WTC11 (cell line): ENCODE data around the gene ANKRD22. TPM values are rescaled to one million over a fixed set of nuclear protein-coding genes. Genes with fewer than 3 reads are reported as not detected.

ENCODE experiments used
- ATAC-seq: fragments of 200-7000 bp; cut with Tn5 transposase; 2 replicates; pipeline ENCODE4 v1.10.0; 2021; ENCODE audit warnings: mild to moderate bottlenecking, moderate library complexity
- CTCF ChIA-PET: fragments of 300-600 bp; sonication (Branson Sonifier 250); formaldehyde crosslinking; loops from one replicate; lab custom pipeline; 2021; ENCODE audit warnings: antibody characterized with exemption; lab: Charles Lee
- POLR2A ChIA-PET: fragments of 350-600 bp; sonication (Branson Sonifier 250); formaldehyde crosslinking; loops from one replicate; lab custom pipeline; 2021; ENCODE audit warnings: antibody characterized with exemption; lab: Charles Lee
- DNase-seq: peaks from one replicate; pipeline ENCODE4 v3.0.0; 2021; ENCODE audit warnings: low spot score
- H3K27ac Mint-ChIP-seq: 2 replicates; pipeline ENCODE4 v1.8.0; 2021; ENCODE audit warnings: mixed read lengths
- H3K27me3 Mint-ChIP-seq: 2 replicates; pipeline ENCODE4 v1.8.0; 2021; ENCODE audit warnings: low read depth, mild to moderate bottlenecking, moderate library complexity, mixed read lengths
- H3K36me3 Mint-ChIP-seq: 2 replicates; pipeline ENCODE4 v1.8.0; 2021; ENCODE audit warnings: mixed read lengths
- H3K4me1 Mint-ChIP-seq: 2 replicates; pipeline ENCODE4 v1.8.0; 2022; ENCODE audit warnings: mixed read lengths
- H3K4me3 Mint-ChIP-seq: 2 replicates; pipeline ENCODE4 v1.8.0; 2021; ENCODE audit warnings: mild to moderate bottlenecking, moderate library complexity, mixed read lengths
- H3K9me3 Mint-ChIP-seq: 2 replicates; pipeline ENCODE4 v1.8.0; 2021; ENCODE audit warnings: mixed read lengths
- ESRRA ChIP-seq: sonication (generic); formaldehyde crosslinking; IDR thresholded peaks from 2 replicates; pipeline ENCODE4 v1.8.1; 2022; ENCODE audit warnings: mild to moderate bottlenecking, missing genetic modification reagents, borderline replicate concordance
- FOXJ3 ChIP-seq: sonication (generic); formaldehyde crosslinking; IDR thresholded peaks from 2 replicates; pipeline ENCODE4 v1.9.0; 2021; ENCODE audit warnings: missing genetic modification reagents, mild to moderate bottlenecking, borderline replicate concordance
- JAZF1 ChIP-seq: fragments of 250-450 bp; sonication (Bioruptor Pico); IDR thresholded peaks from 2 replicates; pipeline ENCODE4 v1.9.0; 2021; ENCODE audit warnings: moderate library complexity, mild to moderate bottlenecking, inconsistent platforms
- KAT7 ChIP-seq: sonication (generic); formaldehyde crosslinking; IDR thresholded peaks from 2 replicates; pipeline ENCODE4 v1.8.1; 2023; ENCODE audit warnings: missing genetic modification reagents, mild to moderate bottlenecking, borderline replicate concordance
- MXD4 ChIP-seq: fragments of 250-450 bp; sonication (Bioruptor Pico); IDR thresholded peaks from 2 replicates; pipeline ENCODE4 v1.8.0; 2021; ENCODE audit warnings: mild to moderate bottlenecking, moderate library complexity, borderline replicate concordance
- PRRX2 ChIP-seq: fragments of 250-450 bp; sonication (Bioruptor Pico); IDR thresholded peaks from 2 replicates; pipeline ENCODE4 v1.8.0; 2021; ENCODE audit warnings: mild to moderate bottlenecking
- TP53 ChIP-seq: sonication (generic); formaldehyde crosslinking; IDR thresholded peaks from 2 replicates; pipeline ENCODE4 v1.8.1; 2023; ENCODE audit warnings: mild to moderate bottlenecking, missing genetic modification reagents
- ZNF219 ChIP-seq: sonication (generic); formaldehyde crosslinking; IDR thresholded peaks from 2 replicates; pipeline ENCODE4 v1.8.0; 2023; ENCODE audit warnings: missing genetic modification reagents, mild to moderate bottlenecking, borderline replicate concordance
- ZNF317 ChIP-seq: sonication (generic); formaldehyde crosslinking; IDR thresholded peaks from 2 replicates; pipeline ENCODE4 v1.8.1; 2023; ENCODE audit warnings: low read depth, mild to moderate bottlenecking, moderate library complexity, missing genetic modification reagents, borderline replicate concordance
- ZNF396 ChIP-seq: fragments of 250-450 bp; sonication (Bioruptor Pico); IDR thresholded peaks from 2 replicates; pipeline ENCODE4 v1.8.0; 2021; ENCODE audit warnings: mild to moderate bottlenecking, moderate library complexity, borderline replicate concordance
- total RNA-seq: library from RNA; stranded (reverse); gene quantifications from 3 replicates; pipeline ENCODE4 v1.2.3, GENCODE V29; 2021
- TF ChIP-seq, protein P1 (sequence below): sonication (generic); formaldehyde crosslinking; IDR thresholded peaks from 2 replicates; pipeline ENCODE4 v1.8.1; 2023; ENCODE audit warnings: mild to moderate bottlenecking, missing genetic modification reagents, moderate library complexity
- TF ChIP-seq, protein P2 (sequence below): fragments of 250-450 bp; sonication (Bioruptor Pico); IDR thresholded peaks from 2 replicates; pipeline ENCODE4 v1.9.0; 2021; ENCODE audit warnings: mild to moderate bottlenecking, borderline replicate concordance
- TF ChIP-seq, protein P3 (sequence below): sonication (generic); formaldehyde crosslinking; conservative IDR thresholded peaks from 2 replicates; pipeline ENCODE4 v1.8.1; 2023; ENCODE audit warnings: mild to moderate bottlenecking, low read depth, missing genetic modification reagents, moderate library complexity
- TF ChIP-seq, protein P4 (sequence below): fragments of 250-450 bp; sonication (Bioruptor Pico); IDR thresholded peaks from 2 replicates; pipeline ENCODE4 v1.9.0; 2021; ENCODE audit warnings: moderate library complexity, mild to moderate bottlenecking, inconsistent platforms, borderline replicate concordance

Gene ANKRD22
- total RNA-seq, 1 experiment from 2014 or later, result not detected

DNA sequence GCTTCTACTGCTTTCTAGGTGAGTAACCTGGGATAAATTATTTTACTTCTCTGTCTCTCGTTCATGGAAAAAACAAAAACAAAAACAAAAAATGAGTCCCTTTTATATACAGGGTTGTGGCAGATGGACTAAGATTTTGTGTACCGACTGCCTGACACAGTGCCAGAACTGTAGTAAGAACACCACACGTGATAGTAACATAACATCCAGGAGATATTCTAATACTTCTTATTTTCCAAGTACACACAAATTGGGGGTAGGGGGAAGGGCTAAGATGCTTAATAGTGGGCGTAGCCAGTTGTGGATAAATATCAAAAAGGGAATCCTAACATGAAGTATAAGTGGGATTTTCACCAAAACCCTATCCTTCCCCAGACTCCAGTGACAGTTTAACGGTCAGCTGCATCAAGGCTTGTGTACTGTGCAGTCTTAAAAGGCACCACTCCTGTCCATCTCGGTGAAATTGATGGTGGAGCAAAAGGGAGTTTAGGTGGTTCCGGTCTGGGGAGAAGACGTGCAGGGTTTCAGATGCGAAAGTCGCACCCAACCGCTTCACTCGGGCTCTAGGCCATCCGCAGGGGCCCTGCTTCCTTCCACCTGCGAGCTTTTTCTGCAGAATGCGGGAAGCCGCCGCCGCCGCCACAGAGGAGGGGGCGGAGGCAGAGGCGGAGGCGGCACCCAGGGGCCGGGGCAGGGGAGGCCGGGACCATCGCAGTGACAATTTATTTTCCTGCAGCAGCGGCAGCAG lies 28.1 kb upstream of the ANKRD22 start, which contains the start of gene STAMBPL1 (continued):
- TF ChIP-seq TP53 (CRISPR knock-in tag) (no peak), JAZF1 (no peak), ESRRA (CRISPR knock-in tag) (no peak), ZNF396 (CRISPR knock-in tag) (no peak)
- TF ChIP-seq, protein P1, sequence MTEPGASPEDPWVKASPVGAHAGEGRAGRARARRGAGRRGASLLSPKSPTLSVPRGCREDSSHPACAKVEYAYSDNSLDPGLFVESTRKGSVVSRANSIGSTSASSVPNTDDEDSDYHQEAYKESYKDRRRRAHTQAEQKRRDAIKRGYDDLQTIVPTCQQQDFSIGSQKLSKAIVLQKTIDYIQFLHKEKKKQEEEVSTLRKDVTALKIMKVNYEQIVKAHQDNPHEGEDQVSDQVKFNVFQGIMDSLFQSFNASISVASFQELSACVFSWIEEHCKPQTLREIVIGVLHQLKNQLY (CRISPR knock-in tag), result no peak
- TF ChIP-seq, protein P2, sequence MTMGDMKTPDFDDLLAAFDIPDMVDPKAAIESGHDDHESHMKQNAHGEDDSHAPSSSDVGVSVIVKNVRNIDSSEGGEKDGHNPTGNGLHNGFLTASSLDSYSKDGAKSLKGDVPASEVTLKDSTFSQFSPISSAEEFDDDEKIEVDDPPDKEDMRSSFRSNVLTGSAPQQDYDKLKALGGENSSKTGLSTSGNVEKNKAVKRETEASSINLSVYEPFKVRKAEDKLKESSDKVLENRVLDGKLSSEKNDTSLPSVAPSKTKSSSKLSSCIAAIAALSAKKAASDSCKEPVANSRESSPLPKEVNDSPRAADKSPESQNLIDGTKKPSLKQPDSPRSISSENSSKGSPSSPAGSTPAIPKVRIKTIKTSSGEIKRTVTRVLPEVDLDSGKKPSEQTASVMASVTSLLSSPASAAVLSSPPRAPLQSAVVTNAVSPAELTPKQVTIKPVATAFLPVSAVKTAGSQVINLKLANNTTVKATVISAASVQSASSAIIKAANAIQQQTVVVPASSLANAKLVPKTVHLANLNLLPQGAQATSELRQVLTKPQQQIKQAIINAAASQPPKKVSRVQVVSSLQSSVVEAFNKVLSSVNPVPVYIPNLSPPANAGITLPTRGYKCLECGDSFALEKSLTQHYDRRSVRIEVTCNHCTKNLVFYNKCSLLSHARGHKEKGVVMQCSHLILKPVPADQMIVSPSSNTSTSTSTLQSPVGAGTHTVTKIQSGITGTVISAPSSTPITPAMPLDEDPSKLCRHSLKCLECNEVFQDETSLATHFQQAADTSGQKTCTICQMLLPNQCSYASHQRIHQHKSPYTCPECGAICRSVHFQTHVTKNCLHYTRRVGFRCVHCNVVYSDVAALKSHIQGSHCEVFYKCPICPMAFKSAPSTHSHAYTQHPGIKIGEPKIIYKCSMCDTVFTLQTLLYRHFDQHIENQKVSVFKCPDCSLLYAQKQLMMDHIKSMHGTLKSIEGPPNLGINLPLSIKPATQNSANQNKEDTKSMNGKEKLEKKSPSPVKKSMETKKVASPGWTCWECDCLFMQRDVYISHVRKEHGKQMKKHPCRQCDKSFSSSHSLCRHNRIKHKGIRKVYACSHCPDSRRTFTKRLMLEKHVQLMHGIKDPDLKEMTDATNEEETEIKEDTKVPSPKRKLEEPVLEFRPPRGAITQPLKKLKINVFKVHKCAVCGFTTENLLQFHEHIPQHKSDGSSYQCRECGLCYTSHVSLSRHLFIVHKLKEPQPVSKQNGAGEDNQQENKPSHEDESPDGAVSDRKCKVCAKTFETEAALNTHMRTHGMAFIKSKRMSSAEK (CRISPR knock-in tag), result no peak

DNA sequence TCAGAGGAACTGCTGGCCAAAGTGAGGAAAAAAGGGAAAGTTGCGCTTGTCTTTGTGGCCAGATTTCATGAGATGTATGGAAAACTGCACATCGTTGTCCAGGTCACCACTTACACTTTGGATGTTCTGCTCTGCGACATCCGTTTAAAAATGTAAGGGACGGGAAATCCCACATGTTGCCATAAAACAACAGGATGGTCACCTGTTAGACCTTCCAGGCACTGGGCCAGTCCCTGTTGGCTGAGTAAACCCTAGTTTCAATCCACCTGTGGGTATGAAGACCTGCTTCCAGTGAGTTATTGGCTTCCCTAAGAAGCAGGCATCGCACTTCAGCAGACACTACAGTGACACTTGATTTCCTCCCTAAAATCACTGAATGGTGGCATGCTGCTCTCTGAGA lies 25.7 kb upstream of the ANKRD22 start:
- H3K4me3 Mint-ChIP-seq, result no peak overlapping the region
- H3K4me1 Mint-ChIP-seq, result peaks cover 36% of the 10 kb centered on the region
- H3K27ac Mint-ChIP-seq, result no peak overlapping the region
- TF ChIP-seq ZNF219 (CRISPR knock-in tag) (no peak), JAZF1 (no peak), FOXJ3 (CRISPR knock-in tag) (no peak), ZNF317 (no peak), MXD4 (CRISPR knock-in tag) (no peak), TP53 (CRISPR knock-in tag) (no peak), PRRX2 (no peak), KAT7 (CRISPR knock-in tag) (no peak)
- TF ChIP-seq, protein P3, sequence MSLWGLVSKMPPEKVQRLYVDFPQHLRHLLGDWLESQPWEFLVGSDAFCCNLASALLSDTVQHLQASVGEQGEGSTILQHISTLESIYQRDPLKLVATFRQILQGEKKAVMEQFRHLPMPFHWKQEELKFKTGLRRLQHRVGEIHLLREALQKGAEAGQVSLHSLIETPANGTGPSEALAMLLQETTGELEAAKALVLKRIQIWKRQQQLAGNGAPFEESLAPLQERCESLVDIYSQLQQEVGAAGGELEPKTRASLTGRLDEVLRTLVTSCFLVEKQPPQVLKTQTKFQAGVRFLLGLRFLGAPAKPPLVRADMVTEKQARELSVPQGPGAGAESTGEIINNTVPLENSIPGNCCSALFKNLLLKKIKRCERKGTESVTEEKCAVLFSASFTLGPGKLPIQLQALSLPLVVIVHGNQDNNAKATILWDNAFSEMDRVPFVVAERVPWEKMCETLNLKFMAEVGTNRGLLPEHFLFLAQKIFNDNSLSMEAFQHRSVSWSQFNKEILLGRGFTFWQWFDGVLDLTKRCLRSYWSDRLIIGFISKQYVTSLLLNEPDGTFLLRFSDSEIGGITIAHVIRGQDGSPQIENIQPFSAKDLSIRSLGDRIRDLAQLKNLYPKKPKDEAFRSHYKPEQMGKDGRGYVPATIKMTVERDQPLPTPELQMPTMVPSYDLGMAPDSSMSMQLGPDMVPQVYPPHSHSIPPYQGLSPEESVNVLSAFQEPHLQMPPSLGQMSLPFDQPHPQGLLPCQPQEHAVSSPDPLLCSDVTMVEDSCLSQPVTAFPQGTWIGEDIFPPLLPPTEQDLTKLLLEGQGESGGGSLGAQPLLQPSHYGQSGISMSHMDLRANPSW (CRISPR knock-in tag), result no peak
- TF ChIP-seq, protein P4, sequence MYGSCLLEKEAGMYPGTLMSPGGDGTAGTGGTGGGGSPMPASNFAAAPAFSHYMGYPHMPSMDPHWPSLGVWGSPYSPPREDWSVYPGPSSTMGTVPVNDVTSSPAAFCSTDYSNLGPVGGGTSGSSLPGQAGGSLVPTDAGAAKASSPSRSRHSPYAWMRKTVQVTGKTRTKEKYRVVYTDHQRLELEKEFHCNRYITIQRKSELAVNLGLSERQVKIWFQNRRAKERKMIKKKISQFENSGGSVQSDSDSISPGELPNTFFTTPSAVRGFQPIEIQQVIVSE (CRISPR knock-in tag), result no peak
- no peaks in the 10 kb centered on the region for H3K9me3 Mint-ChIP-seq
- CTCF ChIA-PET, result interaction anchor here (1.3 kb wide), 1 partner anchor 57 kb away, joined by 3 read pairs; no protein-coding TSS in a partner anchor
- POLR2A ChIA-PET, result interaction anchor here (1.1 kb wide), 1 partner anchor 10 kb away, joined by 3 read pairs; no protein-coding TSS in a partner anchor
- H3K36me3 Mint-ChIP-seq, result no peaks in the 10 kb centered on the region
- no peak for DNase-seq
- ATAC-seq, result no peak
- H3K27me3 Mint-ChIP-seq, result peaks cover 15% of the 10 kb centered on the region
